Kidney (tissue), 14 donors: Measurements from ENCODE around the gene CHST13. TPM values are rescaled to one million over a fixed set of nuclear protein-coding genes. Genes with fewer than 3 reads are reported as not detected.

Experiments used
- DNase-seq, 5 donors: peaks; one replicate each; pipeline ENCODE4 v3.0.0-alpha.2; 2013 to 2020
- FAIRE-seq: peaks from 2 replicates; lab custom pipeline; 2012; peaks lifted over from hg19 to GRCh38; lab: Jason Lieb, UNC
- H3K27ac ChIP-seq, 2 donors: one replicate each; pipeline ENCODE4 v1.7.0; 2013; ENCODE audit warnings: low read depth in 2 of 2, low read length in 2 of 2, inconsistent platforms in 1 of 2
- H3K27me3 ChIP-seq: one replicate; pipeline ENCODE4 v1.7.1; 2013; ENCODE audit warnings: low read length, inconsistent platforms; ENCODE audit not compliant: control insufficient read depth, insufficient read depth
- H3K36me3 ChIP-seq, 3 donors: one replicate each; pipeline versions ENCODE4 v1.7.0 to v1.7.1; 2013; ENCODE audit warnings: low read length in 3 of 3, control low read depth in 1 of 3, inconsistent platforms in 1 of 3; ENCODE audit not compliant: insufficient read depth in 3 of 3, control insufficient read depth in 2 of 3
- H3K4me1 ChIP-seq, 3 donors: one replicate each; pipeline versions ENCODE4 v1.7.0 to v1.7.1; 2013; ENCODE audit warnings: low read length in 3 of 3, inconsistent platforms in 1 of 3, low read depth in 1 of 3; ENCODE audit not compliant: control insufficient read depth in 2 of 3, insufficient read depth in 2 of 3
- H3K4me3 ChIP-seq, 3 donors: one replicate each; pipeline versions ENCODE4 v1.7.0 to v1.8.1; 2013; ENCODE audit warnings: low read length in 3 of 3, control low read depth in 1 of 3, inconsistent platforms in 1 of 3
- H3K9ac ChIP-seq, 3 donors: one replicate each; pipeline versions ENCODE4 v1.7.0 to v1.7.1; 2013; ENCODE audit warnings: low read length in 3 of 3, control low read depth in 1 of 3, inconsistent platforms in 1 of 3
- H3K9me3 ChIP-seq, 3 donors: one replicate each; pipeline versions ENCODE4 v1.7.0 to v1.7.1; 2013; ENCODE audit warnings: low read length in 3 of 3, control low read depth in 1 of 3, inconsistent platforms in 1 of 3; ENCODE audit not compliant: control insufficient read depth in 2 of 3, insufficient read depth in 1 of 3
- CTCF ChIP-seq: IDR thresholded peaks from 3 replicates; pipeline ENCODE4 v1.5.1; 2012; ENCODE audit warnings: mild to moderate bottlenecking, moderate library complexity, borderline replicate concordance; ENCODE audit not compliant: insufficient read depth; ENCODE audit errors: extremely low read depth
- intact Hi-C: fragments of 100-400 bp; cut with DNase I; formaldehyde crosslinking; loops from one replicate; pipeline ENCODE4 v1.11.1; 2022
- polyA plus RNA-seq: library from polyadenylated mRNA; stranded (reverse); fragments of 350-450 nt; fragmentation: Illumina TruSeq; extraction: RNeasy Lipid Tissue Mini Kit (QIAGEN cat#74804); gene quantifications from one replicate; pipeline ENCODE4 v1.2.3, GENCODE V29; 2014; ENCODE audit warnings: low read depth, low replicate concordance; ENCODE audit not compliant: insufficient read depth
- total RNA-seq: library from RNA; stranded (reverse); fragmentation: NEBNext Ultra II Directional; extraction: Animal tissue kit (Norgen Biotek cat#: 25700); gene quantifications from one replicate; pipeline ENCODE4 v1.2.1, GENCODE V29; 2021
- donor health status: control.
- donor health status: control.
- donor health status: control.
- donor health status: control.
- donor health status: control.
- donor health status: DM: yes; HTN: yes; CAD: no.
- donor health status: Normal renal cell carcinoma (clear cell type).

The CHST13 gene
- total and polyA plus RNA-seq, 2 donors from 2014 or later, result 3.3 to 7.0 TPM

- intact Hi-C loops, result no loop called here
- Histone ChIP-seq H3K27ac (no peak overlapping the region), H3K4me1 (no peaks in the 10 kb centered on the region), H3K9ac (no peak overlapping the region), H3K36me3 (no peaks in the 10 kb centered on the region), H3K9me3 (no peaks in the 10 kb centered on the region), H3K4me3 (no peak overlapping the region), H3K27me3 (no peaks in the 10 kb centered on the region)
- TF ChIP-seq CTCF, result no peak
- no peak for DNase-seq
- no peak for FAIRE-seq
These were observed 44.9 kb downstream of the CHST13 start for GRCh38 chr3:126568776-126569342.

DNA sequence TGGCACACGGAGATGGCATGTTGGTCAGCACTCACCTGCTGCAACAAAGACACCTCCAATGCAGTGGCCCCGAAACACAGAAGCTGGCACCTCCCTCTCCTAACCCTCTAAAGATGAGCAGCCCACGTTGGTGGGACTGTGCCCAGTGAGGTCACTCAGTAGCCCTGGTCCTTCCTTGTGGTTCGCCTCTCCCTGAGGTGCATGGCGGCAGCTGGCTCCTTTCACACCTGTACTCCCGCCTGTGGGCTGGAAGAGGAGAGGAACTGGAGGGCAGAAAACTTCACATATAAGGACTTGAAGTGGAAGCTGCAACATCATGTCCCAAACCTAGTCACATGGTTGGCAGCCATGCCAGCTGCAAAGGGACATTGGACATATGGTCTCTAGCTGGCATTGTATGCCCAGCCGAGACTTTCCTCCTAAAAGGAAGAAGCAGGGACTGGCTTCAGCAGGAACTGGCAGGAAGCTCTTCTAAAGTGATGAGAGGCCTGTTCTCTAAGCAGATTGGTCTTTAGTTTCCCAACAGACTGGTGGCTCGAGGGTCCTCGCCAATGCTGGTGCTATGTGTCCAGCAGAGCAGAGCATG lies 45.5 kb downstream of the CHST13 start:
- no peaks in the 10 kb centered on the region for H3K27me3 ChIP-seq
- no peak overlapping the region for H3K27ac ChIP-seq
- H3K9ac ChIP-seq, result no peak overlapping the region
- no peaks in the 10 kb centered on the region for H3K36me3 ChIP-seq
- no peaks in the 10 kb centered on the region for H3K4me1 ChIP-seq
- H3K9me3 ChIP-seq, result no peaks in the 10 kb centered on the region
- no peak for FAIRE-seq
- no peak overlapping the region for H3K4me3 ChIP-seq
- no peak for DNase-seq
- intact Hi-C loops, result no loop called here
- TF ChIP-seq CTCF, result no peak

DNA sequence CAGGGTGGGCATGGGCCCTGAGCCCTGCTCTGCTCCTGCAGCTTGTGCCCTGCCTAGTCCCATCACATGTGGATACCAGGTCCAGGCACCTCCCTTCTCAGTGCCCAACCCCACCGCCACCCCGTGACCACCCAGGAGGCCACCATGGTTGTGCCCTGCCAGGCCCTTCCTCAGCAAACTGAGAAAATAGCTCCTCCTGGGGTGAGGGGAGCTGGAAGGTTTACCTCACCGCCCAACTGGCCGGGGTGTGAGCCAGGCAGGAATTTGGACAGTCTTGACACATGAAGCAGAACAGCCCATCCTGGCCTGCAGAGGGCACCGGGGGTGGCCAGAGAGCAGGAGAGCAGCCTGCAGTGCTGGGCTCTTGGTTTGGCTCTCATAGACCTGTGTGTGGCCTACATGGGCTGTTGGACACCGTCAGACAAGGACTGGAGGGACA lies 46.2 kb downstream of the CHST13 start:
- no peak for DNase-seq

More for the DNA sequence above, 46.2 kb downstream of the CHST13 start:
- intact Hi-C loops, result no loop called here
- Histone ChIP-seq H3K9ac (no peak overlapping the region), H3K9me3 (no peaks in the 10 kb centered on the region), H3K27me3 (no peaks in the 10 kb centered on the region), H3K36me3 (no peaks in the 10 kb centered on the region), H3K27ac (no peak overlapping the region), H3K4me1 (no peaks in the 10 kb centered on the region), H3K4me3 (no peak overlapping the region)
- TF ChIP-seq CTCF, result no peak
- no peak for FAIRE-seq
